ENCODE results near the gene GOSR1.
"Not testable (repeated sequence)": the region's sequence is repeated elsewhere in the genome, so short reads cannot be mapped to it uniquely, and the experiment has no call there.

GOSR1 gene

DNA sequence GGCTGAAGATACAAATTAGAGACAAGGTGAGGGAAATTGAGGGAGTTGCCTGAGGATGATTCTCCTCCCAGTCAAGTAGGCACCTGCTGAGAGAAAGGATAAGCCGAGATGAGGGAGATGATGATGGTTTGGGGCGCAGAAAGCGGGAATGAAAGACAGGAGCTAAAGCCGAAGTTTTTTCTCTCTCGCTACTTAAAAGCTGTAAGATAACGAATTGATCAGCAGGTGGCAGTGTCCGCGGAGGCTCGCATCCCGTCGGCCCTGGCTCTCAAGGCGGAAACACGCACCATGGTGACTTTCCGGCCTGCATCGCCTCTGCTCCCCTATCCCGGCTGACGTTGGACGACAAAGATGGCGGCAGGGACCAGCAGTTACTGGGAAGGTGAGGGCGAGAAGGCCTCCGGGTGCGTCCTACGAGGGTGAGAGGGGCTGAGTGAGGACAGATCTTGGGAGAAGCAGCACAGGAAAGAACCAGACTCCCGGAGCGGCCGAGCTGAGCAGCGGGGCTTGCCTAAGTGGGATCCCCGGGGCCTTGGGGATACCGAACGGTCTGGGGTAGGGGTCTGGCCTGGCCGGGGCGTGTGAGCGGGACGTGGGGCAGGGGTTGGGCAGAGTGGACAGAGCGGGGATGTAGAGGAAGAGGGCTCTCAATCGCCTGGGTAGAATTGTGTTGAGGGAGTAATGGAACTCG, at the start of gene GOSR1:
GOSR1 (plus strand) TSS at position 326 of the 691 bp plus-strand sequence; CDS start at position 352, 26 bp downstream.
- DNase-seq (ENCODE audit: low read depth in 2 of 2), result peak; percentile 85

DNA sequence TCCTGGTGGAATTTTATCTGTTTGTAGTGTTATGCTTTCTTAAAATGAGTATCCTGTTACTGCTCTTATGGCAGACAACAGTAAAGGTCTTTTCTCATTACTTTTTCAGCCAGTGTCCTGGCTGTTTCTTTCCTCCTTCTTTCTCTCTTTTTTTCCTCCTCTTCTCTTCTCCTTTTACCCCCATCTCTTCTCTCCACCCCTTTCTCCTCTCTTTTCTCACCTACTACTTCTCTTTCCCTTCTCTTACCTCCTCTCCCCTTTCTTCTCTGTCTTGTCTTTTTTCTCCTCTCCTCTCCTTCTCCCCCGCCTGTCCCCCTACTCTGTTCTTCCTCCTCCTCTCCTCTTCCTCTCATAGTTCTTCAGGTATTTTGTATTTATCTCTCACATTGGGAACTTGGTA, 49.6 kb upstream of the GOSR1 start:
- no peak for DNase-seq (ENCODE audit: low read depth in 2 of 2)

DNA sequence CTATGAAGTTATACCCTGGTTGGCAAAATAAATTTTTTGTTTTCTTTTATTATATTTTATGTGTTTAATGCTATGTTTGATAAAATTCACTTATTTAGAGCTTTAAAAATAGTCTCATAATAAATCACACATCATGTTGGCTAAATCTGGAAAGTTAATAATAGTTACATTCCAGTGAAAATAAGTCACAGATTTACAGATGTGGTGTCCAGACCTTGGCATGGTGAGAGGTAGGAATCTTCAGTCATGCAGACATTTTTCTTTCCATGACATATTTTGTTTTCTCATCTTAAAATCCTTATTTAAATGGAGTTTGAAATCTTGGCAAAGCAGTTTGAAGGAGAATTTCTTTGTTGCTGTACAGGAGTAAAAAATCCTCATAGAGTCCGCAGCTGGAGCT, 48.1 kb upstream of the GOSR1 start:
- DNase-seq (ENCODE audit: low read depth in 2 of 2), result peak; percentile 47 to 53

DNA sequence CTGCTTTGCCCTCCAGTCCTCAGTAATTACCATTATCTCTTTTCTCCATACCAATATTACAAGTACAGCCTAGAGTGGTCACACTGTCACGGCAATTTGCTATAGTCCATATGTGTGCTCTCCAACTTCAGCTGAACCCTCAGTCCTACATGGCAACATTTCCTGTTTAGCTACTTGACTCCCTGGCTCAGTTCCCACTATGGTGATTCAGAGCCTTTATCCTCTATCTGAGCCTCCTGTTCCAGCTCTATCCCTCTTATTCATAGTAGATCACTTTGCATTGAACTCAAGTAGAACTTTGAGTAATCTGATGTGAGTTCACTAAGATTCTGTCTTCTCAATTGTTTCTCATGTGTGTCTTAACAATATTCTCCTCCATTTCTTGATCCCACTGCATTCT, 43.7 kb upstream of the GOSR1 start:
- DNase-seq (ENCODE audit: low read depth in 2 of 2), result peak; percentile 70 to 71

DNA sequence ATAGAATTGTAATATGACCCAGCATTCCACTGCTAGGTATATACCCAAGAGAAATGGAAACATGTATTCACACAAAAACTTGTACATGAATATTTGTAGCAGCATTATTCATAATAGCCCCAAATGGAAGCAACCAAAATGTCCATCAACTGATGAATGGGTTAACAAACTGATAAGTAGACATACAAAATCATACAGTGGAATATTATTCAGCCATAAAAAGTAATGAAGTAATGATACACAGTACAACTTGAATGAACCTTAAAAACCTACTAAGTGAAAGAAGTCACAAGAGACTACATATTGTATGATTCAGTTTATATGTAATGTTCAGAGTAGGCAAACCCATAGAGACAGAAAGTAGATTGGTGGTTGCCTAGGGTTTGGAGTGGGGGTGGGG, 40.5 kb upstream of the GOSR1 start:
- no peak for DNase-seq (ENCODE audit: low read depth in 2 of 2)

DNA sequence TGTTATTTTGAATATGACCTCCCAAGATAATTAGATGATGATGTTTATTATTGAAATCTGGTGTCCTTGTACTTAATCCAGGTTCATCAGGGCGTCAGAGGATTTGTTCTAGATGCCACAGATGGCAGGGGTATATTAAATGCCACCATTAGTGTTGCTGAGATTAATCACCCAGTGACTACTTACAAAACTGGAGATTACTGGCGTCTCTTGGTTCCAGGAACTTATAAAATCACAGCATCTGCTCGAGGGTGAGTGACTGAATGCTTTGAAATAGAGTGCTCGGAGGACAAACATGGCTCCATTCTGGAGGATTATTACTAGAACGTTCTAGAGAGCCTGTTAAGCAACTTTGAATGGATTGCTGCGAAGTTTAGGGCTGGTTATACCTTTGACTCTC, 33.5 kb upstream of the GOSR1 start:
- DNase-seq (ENCODE audit: low read depth in 2 of 2), result no peak

DNA sequence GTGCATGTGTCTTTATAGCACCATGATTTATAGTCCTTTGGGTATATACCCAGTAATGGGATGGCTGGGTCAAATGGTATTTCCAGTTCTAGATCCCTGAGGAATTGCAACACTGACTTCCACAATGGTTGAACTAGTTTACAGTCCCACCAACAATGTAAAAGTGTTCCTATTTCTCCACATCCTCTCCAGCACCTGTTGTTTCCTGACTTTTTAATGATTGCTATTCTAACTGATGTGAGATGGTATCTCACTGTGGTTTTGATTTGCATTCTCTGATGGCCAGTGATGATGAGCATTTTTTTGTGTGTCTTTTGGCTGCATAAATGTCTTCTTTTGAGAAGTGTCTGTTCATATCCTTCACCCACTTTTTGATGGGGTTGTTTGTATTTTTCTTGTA, 30.6 kb upstream of the GOSR1 start:
- not testable (repeated sequence) for DNase-seq (ENCODE audit: low read depth in 2 of 2)

DNA sequence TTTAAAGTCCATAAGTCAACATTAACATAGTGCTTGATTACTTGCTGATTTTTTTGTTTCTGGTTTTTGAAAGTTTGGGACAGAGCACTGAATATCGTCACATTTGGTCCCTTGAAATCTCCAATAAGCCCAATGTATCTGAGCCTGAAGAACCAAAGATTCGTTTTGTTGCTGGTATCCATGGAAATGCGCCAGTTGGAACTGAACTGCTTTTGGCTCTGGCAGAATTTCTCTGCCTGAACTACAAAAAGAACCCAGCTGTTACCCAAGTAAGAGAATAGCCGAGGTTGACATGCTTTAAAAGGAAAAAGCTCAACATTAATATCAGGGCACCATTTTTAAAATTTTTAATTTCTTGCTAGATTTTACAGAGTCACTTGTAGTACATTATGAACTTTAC, 27.7 kb upstream of the GOSR1 start:
- no peak for DNase-seq (ENCODE audit: low read depth in 2 of 2)

DNA sequence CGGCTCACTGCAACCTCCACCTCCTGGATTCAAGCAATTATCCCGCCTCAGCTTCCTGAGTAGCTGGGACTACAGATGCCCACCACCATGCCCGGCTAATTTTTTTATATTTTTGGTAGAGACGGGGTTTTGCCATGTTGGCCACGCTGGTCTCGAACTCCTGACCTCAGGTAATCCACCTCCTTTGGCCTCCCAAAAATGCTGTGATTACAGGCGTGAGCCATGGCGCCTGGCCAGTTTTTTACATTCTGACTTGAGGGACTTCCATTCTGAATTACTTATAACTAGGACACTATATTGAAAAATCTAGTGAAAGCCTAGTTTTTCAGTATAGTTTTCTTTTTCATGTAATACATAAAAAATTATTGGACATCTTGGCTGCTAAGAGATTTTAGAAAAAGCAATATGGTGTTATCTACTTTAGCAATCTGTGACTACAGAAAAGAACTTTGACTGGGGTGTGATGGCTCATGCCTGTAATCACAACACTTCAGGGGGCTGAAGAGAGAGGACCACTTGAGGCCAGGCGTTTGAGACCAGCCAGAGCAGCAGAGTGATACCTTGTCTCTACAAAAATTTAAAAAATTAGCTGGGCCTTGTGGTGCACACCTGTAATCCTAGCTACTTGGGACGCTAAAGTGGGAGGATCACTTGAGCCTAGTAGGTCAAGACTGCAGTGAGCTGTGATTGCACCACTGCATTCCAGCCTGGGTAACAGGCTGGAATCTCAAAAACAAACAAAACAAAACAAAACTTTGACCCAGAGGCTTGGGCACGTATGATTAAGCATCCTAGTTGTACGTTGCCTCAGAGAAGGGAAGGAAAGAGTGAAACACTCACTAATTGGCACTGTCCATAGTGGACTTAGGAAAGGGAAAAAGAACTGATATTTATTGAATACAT, 26.8 kb upstream of the GOSR1 start:
- DNase-seq (ENCODE audit: low read depth in 2 of 2), result no peak

DNA sequence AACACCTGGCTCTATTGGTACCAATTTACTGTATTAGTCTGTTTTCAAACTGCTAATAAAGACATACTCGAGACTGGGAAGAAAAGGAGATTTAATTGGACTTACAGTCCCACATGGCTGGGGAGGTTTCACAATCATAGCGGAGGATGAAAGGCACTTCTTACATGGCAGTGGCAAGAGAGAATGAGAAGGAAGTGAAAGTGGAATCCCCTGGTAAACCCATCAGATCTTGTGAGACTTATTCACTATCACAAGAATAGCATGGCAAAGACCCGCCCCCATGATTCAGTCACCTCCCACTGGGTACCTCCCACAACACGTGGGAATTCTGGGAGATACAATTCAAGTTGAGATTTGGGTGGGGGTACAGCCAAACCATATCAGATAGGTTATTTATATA, 22.6 kb upstream of the GOSR1 start:
- DNase-seq (ENCODE audit: low read depth in 2 of 2), result no peak

DNA sequence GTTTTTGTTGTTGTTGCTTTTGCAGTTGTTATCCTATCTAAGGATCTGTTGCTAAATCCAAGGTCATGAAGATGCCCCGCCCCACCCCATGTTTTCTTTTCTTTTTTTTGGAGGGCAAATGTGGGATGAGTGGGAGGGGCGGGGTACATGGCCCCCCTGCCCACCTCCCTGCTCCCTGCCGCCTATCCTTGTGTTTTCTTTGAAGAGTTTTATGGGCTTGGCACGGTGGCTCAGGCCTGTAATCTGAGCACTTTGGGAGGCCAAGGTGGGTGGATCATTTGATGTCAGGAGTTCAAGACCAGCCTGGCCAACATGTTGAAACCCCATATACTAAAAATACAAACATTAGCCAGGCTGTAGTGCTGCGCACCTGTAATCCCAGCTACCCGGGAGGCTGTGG, 18.8 kb upstream of the GOSR1 start:
- no peak for DNase-seq (ENCODE audit: low read depth in 2 of 2)

DNA sequence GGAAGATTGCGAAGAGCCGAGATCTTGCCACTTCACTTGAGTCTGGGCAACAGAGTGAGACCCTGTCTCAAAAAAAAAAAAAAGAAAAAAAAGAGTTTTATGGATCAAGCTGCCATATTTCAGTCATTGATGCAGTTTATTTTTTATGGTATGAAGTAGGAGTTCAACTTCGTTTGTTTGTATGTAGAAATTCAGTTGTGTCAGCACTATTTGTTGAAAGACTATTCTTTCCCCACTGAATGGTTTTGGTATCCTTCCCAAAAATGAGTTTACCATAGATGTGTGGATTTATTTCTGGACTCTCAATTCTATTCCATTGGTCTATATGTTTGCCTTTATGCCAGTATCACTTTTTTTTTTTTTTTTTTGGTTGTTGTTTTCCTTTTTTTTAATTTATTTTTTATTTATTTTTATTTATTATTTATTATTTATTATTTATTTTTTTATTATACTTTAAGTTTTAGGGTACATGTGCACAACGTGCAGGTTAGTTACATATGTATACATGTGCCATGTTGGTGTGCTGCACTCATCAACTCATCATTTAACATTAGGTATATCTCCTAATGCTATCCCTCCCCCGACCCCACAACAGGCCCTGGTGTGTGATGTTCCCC, 18.3 kb upstream of the GOSR1 start:
- DNase-seq (ENCODE audit: low read depth in 2 of 2), result not testable (repeated sequence)

DNA sequence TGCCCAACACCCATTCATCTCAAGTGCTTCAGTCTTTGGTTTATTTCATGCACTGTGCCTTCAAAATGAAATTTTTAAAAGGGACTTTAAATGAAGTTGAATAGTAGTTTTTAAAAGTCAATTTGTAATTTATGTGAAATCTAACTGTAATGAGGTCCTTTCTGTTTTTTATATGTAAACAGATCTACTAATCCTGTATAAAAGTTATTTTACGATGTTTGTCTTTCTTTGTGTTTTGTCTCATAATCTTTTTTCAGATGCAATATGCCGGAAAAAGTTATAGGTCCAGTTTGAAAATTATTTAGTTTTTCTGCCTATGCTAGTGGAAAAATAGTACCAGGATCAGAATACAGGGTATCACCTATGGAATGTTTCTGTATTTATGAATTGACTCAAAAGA, 8.7 kb upstream of the GOSR1 start:
- no peak for DNase-seq (ENCODE audit: low read depth in 2 of 2)

DNA sequence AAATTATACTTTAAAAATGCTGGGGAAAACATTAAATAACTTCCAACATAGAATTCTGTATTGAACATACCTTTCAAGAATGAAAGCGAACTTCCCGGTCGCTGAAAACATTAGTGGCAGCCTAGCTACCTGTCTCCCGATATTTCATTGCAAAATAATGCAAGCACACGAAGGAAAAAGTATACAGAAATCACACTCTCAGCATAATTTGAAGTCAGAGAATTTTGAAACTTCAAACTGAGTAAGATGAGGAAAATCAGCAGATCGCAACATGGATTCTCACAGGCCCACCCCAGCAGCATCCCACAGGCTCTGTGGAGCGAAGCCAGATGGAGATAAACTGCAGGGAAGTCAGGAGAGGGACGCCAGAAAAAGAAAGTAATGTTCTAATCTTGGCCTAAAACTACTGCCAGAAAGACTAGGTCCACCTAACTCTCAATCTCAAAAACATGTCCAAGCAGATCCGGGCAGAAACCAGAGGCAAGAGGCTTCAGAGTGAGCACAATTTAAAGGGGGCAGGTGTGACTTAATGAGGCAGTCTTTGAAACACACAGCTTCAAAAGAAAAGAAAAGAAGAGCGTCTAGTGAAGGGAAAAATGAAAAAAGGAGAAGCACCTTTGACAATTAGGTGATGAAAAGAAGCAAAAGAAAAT, 4.8 kb upstream of the GOSR1 start:
- no peak for DNase-seq (ENCODE audit: low read depth in 2 of 2)

DNA sequence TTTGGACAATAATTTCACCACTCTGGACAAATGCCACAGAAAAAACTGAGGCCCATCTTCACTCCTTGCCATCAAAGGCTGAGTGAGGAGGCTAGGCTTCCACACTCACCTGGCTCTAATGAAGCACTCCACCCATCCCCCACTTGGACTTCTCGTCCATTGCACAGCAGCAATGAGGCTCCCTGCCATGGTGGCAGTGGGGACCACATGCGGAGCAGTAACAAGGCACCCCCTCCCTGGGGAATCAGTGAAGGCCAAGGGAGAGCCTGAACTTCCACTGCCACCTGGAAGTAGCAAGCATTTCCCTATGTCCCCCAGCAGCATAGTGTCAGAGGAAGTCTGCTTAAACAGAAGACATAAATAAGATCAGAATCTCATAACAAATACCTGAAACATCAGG, 2.0 kb upstream of the GOSR1 start:
- DNase-seq (ENCODE audit: low read depth in 2 of 2), result no peak

DNA sequence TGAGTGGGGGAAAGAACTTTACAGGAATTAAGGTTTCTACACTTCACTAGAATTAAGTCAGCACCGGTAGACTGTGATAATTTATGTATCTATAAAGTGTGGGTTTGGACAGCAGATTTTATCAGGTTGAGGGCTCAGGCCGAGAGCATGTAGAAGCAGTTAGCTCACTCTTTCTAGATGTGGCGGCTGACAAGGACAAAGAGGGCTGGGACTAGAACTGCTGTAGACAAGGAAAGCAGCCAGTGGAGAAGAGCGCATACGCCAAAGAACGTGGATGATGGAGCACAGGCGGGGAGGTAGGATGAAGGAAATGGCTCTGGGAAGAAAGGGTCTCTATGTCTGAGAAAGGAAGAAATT, 504 bp upstream of the GOSR1 start:
- DNase-seq (ENCODE audit: low read depth in 2 of 2), result no peak

DNA sequence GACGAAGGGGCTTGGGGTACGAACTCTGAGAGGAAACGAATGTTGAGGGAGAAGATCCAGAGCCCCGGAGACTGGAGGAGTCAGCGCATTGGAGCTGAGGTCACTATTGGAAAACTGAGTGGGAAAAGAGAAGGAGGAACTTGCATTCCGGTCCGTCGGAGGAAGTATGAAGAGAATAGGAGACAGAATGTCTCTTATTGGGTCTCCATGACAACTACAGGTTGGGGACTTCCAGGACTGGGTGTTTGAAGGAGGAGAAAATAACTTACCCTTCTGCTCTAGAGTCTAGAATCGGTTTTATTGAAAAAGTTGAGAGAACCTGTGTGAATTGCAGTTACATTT, 537 bp downstream of the GOSR1 start:
- DNase-seq (ENCODE audit: low read depth in 2 of 2), result no peak

DNA sequence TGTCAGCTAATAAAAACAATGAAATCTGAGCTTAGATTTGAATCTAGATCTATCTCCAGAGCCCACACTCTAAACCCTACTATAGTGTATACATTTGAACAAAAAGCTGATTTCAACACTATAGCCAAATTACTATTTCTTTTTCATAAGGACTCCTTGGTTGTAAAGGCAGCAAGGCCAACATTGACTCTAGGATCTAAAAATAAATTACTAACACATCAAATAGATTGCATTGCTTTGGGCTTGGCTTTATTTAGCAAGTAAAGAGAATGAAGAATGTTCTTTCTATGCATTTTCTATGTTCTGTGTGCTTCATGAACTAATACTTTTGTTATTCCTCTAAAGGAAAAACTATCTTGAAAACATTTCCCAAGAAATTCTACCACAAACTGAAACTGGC, 5.3 kb downstream of the GOSR1 start:
- no peak for DNase-seq (ENCODE audit: low read depth in 2 of 2)

DNA sequence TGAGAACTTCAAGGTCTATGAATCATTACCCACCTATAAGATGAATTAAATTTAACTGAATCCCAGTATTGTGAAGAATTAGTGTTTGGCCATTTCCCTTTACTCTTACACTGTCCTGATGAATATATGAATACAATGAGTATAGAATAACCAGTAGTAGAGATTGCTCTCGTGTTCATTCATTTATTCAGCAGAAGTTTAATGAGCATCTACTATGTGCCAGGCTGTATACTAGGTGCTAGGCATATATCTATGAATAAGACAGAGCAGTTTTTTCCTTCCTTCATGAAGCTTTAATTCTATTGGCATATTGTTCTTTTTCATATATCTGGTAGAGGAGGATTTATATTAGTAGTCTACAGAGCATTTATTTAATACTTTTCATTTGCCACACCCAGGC, 6.0 kb downstream of the GOSR1 start:
- no peak for DNase-seq (ENCODE audit: low read depth in 2 of 2)

DNA sequence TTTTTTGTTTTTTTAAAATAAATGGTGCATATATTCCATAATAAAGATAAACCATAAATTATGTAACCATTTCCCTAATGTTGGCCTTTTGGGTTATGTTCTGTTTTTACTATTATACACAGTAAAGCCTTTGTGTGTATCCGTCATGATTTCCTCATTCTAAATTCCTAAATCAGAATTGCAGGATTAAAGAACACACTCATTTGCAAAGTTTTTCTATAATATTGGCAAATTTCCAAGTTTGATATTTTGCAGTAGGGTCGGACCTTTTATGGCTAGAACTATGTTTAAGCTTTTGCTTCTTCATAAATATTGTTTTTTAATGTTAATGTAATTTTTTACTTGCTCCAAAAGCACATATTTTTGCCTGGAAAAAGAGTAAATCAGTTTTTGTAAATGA, 16.6 kb downstream of the GOSR1 start:
- DNase-seq (ENCODE audit: low read depth in 2 of 2), result no peak

DNA sequence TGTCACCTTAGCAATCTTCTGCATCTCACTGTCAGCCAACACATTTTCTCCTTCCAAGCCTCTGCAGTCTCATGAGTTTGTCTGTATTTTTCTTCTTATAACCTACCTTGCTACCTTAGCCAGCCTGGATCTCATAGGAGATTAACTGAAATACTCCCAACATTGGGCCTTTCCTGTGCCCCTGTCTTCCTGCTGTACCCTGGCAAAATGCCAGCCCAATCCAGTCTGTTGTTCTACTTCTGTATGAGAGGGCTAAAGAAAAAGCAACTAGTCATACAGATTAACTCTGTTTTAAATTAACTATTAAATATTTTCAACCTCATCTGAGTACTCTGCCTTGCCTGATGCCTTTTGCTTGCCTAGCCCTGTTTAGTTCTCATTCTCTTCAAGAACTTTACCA, 18.4 kb downstream of the GOSR1 start:
- DNase-seq (ENCODE audit: low read depth in 2 of 2), result no peak

DNA sequence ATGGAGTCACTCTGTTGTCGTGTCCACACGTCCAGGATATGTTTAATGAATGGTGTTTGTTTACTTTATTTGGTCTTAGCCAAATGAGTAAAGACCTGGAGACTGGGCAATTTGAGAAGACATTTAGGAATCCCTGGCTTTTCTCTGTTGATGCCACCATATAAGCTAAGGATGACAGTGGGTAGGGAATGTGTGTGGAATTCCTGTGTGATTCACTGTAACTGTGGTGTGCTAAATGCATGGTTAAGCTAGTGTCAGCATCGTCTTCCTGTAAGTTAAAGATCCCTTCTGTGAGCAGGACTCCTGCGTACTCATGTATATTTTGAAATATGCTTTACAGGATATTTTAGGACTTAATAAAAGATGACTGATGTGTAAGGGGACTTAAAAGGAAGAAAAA, 26.4 kb downstream of the GOSR1 start:
- no peak for DNase-seq (ENCODE audit: low read depth in 2 of 2)

Measured in fibroblast of skin of left quadriceps (primary cell).